ENCODE data around the gene AADACL2.
"Not testable (repeated sequence)": the region's sequence is repeated elsewhere in the genome, so short reads cannot be mapped to it uniquely, and the experiment has no call there.

The AADACL2 gene

DNA sequence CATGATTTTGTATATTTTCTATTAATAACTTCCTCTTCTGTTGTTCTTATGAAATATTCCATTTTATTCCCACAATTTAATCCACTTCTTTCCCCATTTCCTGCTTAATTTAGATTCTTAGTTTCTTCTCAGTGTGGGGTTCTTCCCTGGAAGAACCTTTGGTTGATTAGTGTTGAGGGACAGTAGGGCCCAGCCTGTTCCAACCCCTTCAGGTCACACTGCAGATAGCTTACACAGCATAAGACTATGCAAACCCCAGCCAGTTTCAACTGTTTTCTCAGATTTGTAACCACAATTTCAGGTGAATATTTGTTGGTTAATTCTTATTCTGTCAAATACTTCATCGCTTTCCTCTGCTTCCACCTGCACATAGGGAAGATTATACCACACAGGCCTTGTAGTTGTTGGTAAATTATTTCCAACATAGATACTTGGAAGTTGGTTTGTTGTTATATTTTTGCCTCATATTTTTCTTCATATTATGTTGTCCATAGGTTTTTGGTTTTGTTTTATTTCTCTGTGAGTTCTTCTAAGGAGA lies 34.7 kb downstream of the AADACL2 start:
- DNase-seq: no peak

DNA sequence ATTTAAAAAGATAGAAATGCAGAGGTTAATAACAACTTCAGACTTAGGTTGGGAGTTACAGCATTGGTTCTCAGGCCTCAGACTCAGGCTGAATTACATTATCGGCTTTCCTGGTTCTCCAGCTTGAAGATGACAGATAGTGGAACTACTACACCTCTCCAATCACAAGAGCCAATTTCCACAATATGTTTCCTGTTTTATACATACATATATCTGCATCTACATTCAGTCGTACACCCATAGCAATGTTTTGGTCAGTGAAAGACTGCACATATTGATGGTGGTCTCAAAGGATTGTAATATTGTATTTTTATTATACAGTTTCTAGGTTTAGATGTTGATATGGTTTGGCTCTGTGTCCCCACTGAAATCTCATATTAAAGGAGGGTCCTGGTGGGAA lies 35.4 kb downstream of the AADACL2 start:
- DNase-seq: no peak

- DNase-seq: no peak
Measured at GRCh38 chr3:151770956-151771355, 37.2 kb downstream of the AADACL2 start.

- DNase-seq: no peak
Measured at GRCh38 chr3:151772825-151773480, 39.2 kb downstream of the AADACL2 start.

- DNase-seq: no peak
Measured at GRCh38 chr3:151774235-151774634, 40.5 kb downstream of the AADACL2 start.

DNA sequence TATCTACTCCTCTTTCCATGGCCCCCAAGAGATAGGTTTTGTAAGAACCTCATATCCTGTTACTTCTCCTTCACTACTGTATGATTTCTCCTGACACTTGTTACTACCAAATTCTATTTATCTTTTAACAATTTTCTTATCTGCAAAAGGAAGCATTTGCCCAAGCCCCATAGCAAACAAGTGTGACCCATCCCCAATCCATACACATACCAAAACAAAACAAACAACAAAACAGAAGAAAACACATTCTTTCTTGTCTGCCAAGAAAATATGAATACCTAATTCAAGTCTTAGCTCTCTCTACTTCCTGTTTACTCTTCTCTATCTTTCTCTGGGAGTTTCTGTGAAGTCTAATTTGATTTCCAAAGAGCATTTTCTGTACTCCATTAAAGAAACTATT lies 41.2 kb downstream of the AADACL2 start:
- no peak for DNase-seq

- DNase-seq: no peak
Measured at GRCh38 chr3:151775314-151776258, 41.9 kb downstream of the AADACL2 start.

- DNase-seq: no peak
Measured at GRCh38 chr3:151776259-151776740, 42.6 kb downstream of the AADACL2 start.

GRCh38 chr3:151777880-151778279 lies 44.2 kb downstream of the AADACL2 start:
- DNase-seq: no peak

GRCh38 chr3:151787626-151788025 lies 53.9 kb downstream of the AADACL2 start:
- DNase-seq: no peak

DNA sequence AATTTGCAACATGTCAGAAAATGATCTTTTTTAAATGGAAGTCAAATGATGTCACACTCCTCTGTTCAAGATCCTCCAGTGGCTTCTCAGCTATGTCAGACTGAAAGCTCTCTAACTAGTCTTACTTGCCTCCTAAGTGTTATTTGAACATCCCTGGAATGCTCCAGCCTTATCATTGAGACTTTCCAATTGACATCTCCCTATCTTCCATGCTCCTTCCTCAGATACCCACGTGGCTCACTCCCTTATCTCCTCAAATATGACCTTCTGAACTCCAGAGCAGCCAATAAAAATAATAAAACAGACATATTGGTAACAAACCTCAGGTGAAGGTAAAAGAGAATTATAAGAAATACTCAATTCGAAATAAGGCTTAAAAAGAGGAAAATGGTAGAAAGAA lies 54.7 kb downstream of the AADACL2 start:
- no peak for DNase-seq

- DNase-seq: no peak
Measured at GRCh38 chr3:151789853-151790463, 56.2 kb downstream of the AADACL2 start.

- not testable (repeated sequence) for DNase-seq
Measured at GRCh38 chr3:151790763-151791162, 57.0 kb downstream of the AADACL2 start.

DNA sequence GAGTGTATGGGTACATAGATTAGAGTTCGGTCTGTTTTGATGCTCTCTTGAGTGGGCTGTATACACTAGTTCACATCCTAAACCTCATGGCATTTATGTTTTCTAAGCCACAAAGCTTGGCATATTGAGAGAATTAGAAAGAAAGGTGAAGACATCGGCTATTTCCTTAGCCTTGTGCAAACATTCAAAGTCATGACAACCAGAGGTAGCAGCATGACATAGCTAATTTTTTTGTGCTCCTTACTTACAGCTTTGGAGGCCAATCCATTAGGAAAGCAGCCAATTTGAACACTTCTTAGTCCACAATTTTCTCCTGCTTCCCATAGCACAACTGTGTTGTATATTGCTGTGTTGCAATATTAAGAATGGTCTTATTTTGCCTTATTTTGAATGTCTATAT lies 58.7 kb downstream of the AADACL2 start:
- no peak for DNase-seq

DNA sequence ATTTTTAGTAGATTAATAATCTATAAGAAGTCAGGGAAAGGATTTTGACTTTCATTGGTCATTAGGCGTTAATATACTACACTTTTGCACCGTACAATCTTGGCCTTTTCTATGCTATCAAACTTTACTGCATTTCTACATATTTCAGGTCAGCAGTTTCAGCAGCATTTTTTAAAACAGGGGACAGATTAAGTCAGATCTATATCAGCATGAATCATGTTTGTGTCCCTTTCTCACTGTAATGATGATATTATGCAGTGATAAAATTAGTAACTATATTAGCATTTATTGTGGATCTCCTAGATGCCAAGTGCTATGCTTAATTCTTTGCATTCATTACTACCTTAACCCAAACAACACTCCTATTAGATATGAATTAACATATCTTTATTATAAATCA lies 59.9 kb downstream of the AADACL2 start:
- DNase-seq: no peak

DNA sequence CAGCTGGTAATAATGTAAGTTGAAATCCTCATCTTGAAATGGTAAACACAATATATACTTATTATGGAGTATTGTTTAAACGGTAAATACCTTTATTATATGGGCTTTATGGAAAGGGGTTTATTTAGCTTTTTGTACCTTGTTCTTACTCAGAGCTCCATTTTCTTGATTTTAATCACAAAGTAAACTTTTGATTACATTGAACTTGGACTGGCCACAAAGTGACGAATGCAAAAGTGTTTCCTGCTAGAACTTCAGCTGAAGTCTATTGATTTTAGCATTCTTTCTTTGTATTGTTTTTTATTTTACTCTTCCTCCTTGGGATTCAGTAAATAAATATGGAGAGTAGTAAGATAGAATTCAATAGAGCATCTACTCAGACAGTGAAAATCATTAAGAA lies 60.4 kb downstream of the AADACL2 start:
- DNase-seq: no peak

- DNase-seq: no peak
Measured at GRCh38 chr3:151795276-151795675, 61.5 kb downstream of the AADACL2 start.

DNA sequence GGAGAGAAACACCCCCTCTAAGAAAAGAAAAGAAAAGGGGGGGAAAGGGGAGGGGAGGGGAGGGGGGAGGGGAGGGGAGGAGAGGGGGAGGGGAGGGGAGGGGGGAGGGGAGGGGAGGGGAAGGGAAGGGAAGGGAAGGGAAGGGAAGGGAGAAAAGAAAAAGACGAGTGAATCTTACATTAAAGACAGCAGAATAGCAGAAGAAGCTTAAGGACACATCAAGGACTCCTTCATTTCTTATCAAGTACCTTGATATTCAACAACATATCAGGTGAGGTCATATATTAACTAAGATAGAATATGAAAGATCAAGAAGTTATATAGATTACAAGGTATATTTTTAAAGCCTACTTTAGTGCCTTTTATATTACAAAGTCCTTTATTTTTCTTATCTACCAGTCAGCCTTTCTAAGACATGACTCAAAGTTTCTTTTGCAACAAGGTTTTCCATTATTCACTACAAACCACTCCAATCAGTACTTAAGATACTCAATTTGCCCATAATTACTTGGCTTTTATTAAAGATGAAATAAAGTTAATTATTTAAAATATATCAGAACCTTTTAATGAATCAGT lies 62.5 kb downstream of the AADACL2 start:
- no peak for DNase-seq

- DNase-seq: no peak
Measured at GRCh38 chr3:151798466-151798865, 64.7 kb downstream of the AADACL2 start.

DNA sequence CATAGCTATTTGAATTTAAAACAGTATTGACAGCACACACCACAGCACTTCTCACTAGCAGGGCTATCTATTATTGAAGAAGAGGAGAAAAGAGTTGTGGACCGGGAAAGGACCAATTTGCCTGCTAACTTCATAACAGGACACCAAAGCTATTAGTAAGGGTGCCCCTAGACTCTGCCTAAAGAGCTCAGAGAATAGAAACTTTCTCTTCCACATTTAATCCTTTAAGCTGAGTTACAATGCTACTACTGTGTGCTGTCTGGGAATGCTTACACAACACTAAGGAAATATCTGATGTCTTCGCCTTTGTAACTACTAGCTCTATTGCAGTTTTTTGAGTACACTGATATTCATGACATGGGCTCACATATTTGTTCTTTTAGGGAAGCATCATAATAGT lies 66.7 kb downstream of the AADACL2 start:
- no peak for DNase-seq

DNA sequence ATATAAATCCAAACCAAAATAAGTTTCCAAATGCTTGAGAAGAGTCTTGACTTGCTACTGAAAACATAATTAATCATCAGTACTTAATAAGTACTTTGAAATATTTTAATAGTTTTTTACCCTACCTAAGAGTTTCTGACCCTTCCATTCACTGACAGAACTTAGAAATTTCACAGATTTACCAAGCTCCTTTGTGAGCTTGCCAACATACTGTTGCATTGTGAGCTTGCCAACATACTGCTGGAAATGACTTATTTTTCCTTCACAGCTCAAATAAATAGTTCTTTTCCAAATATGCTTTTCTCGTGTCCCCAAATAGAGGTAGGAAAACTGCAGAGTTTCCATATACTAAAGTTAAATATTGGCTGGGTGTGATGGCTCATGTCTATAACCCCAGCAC lies 70.5 kb downstream of the AADACL2 start:
- DNase-seq: no peak

DNA sequence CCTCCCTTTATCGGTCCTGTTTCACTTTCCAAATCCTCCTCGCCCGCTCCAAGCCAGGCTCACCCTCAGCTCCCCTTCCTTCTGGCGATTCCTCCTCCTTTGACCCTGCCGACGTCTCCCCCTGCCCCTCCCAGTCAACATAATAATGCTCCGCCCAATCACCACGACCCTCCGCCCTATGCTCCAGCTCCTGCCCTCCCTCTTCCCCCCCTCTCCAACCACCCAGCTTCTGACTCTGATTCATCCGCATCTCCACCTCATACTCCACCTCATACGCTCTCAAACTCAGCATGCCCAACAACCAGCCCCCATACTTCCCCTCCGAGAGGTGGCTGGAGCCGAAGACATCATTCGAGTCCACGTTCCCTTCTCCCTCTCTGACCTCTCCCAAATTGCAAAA lies 73.1 kb downstream of the AADACL2 start:
- no peak for DNase-seq

Data from T1000 (cell line).